ENCODE measurements around the gene MYO1H.
"Not testable (repeated sequence)": the region's sequence is repeated elsewhere in the genome, so short reads cannot be mapped to it uniquely, and the experiment has no call there.

The MYO1H gene, protein sequence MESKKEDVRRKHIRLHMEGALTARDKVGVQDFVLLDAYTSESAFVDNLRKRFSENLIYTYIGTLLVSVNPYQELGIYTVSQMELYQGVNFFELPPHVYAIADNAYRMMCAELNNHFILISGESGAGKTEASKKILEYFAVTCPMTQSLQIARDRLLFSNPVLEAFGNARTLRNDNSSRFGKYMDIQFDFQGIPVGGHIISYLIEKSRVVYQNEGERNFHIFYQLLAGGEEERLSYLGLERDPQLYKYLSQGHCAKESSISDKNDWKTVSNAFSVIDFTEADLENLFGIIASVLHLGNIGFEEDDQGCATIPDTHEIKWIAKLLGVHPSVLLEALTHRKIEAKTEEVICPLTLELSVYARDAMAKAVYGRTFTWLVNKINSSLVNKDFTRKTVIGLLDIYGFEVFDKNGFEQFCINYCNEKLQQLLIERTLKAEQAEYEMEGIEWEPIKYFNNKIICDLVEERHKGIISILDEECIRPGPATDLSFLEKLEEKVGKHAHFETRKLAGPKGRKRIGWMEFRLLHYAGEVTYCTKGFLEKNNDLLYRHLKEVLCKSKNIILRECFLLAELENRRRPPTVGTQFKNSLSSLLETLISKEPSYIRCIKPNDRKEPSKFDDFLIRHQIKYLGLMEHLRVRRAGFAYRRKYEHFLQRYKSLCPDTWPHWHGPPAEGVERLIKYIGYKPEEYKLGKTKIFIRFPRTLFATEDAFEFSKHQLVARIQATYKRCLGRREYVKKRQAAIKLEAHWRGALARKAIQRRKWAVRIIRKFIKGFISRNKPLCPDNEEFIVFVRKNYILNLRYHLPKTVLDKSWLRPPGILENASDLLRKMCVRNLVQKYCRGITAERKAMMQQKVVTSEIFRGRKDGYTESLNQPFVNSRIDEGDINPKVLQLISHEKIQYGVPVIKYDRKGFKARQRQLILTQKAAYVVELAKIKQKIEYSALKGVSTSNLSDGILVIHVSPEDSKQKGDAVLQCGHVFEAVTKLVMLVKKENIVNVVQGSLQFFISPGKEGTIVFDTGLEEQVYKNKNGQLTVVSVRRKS

DNA sequence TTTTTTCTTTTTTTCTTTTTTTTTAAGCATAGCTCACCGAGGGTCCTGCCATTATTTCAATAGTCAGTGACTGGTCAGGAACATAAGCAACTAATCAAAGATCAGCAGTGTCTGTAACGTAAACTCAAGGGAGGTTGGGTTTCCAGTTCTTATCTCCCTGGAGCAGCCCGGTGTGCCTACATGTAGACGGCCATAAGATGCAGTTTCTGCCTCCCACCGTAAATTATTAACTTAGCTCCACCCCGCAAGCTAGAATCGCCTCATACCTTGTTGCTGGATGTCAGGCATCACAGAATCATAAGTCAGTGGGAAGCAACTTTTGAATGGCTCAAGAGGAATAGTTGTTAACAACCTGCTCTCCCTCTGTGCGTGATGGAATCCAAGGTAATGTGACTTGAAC, at the start of gene MYO1H:
TSS of gene MYO1H (plus strand) at position 312 of the 400 bp plus-strand sequence. CDS start at position 373, 61 bp downstream.
- DNase-seq (ENCODE audit: low spot score) = no peak

DNA sequence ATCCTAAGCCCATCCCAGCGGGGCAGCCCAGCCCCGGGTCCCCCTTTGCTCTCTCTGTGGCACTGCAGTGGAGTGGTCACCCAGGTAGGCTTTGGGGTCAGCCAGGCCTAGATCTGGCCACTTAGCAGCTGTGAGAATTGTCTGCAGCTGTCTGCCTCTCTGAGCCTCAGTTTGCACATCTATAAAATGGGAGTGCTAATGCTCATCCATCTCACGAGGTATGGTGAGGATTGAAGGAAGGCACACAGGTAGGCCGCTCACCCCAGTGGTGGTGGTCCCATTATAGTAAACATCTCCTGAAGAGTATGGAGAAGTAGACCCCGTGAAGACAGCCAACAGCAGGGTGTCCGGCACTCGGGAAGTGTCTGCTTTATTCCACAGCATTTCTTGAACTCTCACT, 47.9 kb upstream of the MYO1H start:
- DNase-seq (ENCODE audit: low spot score) = no peak

DNA sequence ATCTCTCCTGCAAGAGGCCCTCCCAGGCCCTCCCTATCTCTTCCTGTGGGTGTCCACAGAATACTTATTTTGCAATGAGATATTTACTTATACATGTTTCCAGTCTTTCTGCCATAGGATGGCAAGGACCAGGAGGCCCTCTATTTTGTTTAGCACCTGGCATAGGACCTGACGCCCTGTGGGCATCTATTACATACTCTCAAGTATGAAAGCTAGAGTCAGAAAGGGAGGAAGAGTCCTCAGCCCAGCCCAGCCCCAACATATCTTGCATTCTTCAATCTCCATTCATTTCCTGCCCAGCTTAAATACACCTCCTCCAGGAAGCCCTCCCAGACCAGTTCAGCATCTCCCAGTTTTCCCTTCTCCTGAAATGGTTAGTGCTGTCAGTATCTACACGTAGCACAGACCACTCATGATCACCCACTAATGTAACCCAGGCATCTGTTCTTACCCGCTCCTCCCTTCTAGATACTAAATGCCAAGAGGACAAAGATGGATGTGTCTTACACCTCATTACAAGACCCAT, 46.0 kb upstream of the MYO1H start:
- DNase-seq (ENCODE audit: low spot score) = no peak

DNA sequence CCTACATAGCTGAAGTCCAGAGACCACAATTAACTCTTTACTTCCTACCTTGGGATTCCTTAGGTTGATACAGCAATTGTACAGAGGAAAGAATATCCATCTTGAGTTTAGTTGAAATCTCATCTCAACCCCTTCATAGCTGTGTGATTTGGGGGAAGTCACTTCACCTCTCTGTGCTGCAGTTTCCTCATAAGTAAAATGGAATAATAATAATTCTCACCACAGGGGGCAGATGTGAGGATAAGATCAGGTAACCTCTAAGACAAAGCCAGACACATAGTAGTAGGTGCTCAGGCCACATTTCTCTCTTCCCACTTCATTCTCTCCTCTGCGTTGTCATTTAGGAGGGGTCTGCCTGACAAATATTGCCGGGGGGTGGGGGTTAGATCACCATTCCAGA, 45.3 kb upstream of the MYO1H start:
- no peak for DNase-seq (ENCODE audit: low spot score)

DNA sequence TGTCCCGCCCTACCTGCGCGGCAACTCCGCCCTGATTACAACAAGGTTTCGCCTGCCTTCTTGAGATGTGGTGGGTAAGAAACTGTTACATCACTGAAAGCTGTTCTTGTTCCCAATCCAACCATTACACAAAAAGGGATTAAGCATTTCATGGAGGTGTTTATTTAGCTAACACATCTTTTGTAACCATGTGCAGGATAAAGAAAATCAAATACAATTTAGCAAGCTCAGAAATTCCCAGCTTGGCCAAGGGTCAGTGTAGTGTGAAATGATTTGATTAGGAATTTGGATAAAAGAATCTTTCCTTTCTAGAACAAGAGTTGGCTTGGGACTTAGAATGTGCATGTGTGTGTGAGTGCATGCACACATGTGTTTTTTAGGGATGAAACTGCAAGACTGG, 44.9 kb upstream of the MYO1H start:
- no peak for DNase-seq (ENCODE audit: low spot score)

DNA sequence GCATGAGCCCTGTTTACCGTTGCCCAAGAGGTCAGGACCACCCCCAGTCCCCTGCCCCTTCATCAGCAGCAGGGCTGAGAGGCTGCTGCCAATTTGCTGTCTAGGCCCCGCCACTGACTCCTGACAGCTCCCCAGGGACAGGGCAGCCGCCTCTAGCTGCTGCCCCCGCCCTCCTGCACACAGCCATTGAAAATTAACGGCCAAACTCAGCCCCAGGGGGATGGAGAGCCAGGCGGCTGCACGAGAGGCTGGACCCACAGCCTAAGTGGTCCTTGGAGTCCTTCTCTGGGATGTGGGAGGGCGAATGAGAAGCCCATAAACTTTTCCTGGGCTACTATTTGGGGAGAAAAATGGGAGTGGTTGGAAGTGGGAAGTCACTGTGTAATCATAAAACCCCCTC, 43.2 kb upstream of the MYO1H start:
- no peak for DNase-seq (ENCODE audit: low spot score)

DNA sequence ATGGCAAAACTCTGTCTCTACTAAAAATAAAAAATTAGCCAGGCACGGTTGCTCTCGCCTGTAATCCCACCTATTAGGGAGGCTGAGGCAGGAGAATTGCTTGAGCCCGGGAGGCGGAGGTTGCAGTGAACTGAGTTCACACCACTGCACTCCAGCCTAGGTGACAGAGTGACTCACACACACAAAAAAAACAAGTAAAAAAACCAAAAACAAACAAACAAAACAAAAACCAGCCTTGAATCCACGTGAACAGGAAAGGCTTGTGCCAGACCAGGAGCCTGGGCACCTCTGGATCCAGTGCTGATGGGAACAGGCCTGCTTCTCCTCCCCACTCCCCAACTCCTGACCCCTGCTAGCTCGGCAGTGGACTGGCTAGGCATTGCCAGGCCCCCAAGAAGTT, 42.2 kb upstream of the MYO1H start:
- DNase-seq (ENCODE audit: low spot score) = no peak

DNA sequence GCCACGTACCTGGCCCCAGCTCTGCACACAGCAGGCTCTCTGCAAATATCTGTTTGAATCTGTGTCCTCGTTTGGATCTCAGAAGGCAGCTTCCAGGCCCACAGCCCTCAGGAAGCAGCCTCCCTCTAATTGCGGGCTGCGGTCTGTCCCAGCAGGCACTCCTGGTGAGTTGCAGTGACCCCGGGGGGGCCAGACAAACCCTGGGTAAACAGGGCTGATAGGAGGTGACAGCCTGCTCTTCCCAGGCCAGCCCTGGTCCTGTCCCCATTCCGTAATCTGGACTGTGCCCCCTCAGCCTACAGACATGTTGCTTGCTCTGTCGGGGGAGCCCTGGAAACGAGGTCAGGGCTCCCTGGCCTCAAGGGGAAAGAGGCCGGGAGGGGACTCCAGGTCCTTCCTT, 40.6 kb upstream of the MYO1H start:
- no peak for DNase-seq (ENCODE audit: low spot score)

DNA sequence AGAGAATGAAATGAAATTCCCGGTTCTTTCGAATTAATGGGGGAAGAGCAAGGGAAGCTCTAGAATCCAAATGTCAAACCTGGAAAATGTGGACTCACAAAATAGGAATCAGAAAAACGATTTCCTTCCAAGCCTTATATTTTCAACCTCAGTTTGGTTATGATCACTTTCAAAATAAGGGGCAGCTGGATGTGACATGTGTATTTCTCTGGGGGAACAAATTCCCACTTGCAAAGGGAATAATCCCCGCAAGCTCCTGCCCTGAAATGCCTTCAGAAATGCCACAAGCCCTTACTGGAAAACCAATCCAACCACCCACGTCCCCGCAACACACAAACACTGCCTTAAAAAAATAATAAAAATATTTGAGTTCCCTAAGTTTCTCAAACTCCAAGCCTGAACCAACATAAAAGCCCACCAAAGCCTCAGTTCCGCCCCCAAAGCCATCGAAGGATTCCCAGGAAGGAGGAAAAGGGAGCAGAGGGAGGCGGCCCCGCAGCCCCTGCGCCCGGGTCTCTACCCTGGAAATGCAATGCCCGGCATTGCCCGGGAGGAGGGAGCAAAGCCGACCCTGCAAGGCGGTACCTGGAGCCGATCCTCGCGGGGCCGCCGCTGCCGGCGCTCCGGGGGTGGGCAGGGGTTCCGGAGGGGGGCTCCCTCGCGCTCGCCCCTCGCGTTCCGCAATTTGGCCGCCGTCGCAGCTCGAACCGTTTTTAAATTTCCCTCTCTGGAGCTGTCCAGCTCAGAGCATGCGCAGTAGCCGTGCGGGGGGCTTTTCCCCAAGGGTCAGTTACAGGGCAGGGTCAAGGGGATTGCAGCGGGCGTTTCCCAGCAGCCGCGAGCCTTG, 38.9 kb upstream of the MYO1H start, which contains the start of gene FOXN4:
TSS of gene FOXN4 (minus strand) at position 751 of the 847 bp plus-strand sequence. CDS start 963 bp downstream, outside the sequence.
- no peak for DNase-seq (ENCODE audit: low spot score)

DNA sequence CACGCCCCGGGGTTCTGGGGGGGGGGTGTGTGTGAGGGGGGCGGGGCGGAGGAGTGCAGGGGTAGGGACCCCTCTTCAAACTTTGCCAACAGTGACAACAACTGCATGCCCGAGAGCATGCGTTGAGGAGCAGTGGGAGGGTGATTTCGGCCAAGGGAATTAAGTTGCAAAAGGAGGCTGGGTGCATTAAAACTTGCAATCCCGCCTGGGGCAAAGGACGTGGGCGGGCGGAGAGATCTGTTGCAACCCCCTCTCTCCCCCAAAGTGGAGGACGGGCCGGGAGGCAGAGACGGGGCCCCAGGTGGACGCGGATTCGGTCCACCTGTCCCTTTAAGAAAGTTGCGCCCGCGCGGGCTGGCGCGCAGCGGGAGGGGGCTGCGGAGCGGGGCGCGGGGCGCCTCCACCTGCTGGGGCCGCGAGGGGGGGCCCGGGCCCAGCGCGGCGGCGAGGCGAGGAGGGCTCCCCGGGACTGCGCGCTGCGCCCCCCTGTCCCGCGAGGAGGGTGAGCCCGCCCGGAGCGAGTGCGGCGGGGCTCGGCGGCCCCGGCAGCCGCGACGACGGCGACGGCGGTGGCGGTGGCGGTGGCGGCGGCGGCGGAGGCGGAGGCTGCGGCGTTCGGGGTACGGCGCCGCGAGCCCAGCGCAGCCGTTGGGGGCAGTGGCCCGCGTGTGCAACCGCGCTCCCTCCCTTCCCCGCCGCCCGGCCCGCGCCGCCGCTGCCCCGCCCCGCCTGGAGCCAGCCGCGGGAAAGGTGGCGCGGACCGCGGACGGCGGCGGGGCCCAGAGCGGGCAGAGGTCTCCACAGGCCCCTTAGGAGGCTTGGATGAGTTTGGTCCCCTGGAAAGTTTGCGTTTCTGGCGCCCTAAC, 38.1 kb upstream of the MYO1H start:
- DNase-seq (ENCODE audit: low spot score) = no peak

DNA sequence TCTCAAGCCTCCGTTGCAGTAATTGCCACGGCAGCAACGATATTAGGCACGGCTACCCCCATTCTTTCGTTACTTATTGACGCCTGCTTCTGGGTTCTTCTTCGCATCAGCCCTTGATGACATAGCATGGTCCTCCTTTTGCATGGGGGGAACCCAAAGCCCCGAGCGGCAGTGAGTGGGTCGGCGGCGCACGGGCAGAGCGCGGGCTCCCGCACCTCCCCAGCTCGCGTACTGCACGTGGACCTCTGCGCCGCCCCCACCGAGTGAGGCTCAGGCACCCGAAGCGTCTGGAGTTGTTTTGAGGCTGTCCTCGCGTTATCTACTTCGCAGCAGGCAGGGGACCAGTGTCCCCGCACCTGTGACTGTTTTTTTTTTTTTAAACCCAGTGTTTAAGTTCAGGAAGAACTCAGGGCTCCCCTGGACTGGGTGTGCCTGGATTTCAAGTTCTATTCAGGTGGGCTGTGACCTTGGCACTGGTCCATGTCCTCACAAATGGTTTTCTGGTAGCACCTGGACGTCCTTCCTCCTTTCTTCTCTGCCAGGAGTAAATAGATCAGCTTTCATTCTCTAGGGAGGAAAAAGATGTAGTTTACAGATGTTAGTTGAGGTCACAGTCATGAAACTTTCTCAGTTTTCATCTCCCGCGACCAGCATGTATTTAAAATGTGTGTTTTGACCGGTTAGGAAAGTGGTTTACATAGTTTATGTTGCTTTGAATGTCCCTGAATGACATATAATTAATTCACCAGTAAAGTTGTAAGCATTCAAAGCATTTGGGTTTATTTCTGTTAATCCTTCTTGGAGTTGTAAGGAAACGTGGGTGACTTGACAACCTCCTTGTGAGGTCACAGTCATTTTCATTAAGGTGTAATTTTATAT, 37.2 kb upstream of the MYO1H start:
- no peak for DNase-seq (ENCODE audit: low spot score)

DNA sequence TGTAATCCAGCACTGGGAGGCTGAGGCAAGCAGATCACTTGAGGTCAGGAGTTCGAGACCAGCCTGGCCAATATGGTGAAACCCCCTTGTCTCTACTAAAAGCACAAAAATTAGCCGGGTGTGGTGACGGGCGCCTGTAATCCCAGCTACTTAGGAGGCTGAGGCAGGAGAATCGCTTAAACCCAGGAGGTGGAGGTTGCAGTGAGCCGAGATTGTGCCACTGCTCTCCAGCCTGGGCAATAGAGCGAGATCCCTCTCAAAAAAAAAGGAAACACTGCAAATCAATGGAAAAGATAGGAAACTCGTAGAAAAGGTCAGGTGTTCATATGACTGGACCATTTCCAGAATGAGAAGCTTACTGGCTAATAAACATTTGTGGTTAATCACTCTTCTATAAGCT, 26.4 kb upstream of the MYO1H start:
- DNase-seq (ENCODE audit: low spot score) = not testable (repeated sequence)

DNA sequence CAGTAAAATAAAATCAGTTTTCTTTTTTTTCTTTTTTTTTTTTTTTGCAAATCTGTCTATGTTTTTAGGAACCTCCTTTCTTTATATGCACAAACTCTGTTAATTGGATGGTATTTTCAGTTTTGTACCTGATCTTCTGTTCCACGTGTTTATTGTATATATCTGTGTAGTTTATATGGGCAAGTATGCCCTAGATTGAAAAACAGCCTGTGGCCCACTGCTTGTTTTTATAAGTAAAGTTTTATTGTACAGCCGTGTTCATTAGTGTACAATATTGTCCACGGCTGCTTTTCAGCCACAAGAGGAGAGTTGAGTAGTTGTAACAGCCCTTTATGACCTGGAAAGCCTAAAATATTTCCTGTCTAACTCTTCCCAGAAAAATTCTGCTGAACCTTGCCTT, 18.7 kb upstream of the MYO1H start:
- no peak for DNase-seq (ENCODE audit: low spot score)

DNA sequence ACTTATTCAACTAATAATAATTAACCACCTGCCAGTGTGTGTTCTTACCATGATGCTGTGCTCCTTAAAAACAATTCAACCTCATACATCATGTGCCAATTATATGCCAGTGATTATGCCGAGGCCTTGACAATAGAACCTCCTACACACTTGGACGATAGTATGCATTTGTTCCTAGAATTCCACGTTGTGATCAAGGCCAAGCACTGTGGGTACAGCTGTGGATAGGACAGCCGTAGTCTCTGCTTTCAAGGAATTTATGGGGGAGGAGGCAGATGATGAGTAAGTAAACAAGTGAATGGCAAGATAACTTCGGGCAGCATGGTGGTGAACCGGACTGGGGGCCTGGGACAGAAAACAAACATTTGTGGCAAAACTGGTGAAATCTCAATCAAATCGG, 18.0 kb upstream of the MYO1H start:
- no peak for DNase-seq (ENCODE audit: low spot score)

DNA sequence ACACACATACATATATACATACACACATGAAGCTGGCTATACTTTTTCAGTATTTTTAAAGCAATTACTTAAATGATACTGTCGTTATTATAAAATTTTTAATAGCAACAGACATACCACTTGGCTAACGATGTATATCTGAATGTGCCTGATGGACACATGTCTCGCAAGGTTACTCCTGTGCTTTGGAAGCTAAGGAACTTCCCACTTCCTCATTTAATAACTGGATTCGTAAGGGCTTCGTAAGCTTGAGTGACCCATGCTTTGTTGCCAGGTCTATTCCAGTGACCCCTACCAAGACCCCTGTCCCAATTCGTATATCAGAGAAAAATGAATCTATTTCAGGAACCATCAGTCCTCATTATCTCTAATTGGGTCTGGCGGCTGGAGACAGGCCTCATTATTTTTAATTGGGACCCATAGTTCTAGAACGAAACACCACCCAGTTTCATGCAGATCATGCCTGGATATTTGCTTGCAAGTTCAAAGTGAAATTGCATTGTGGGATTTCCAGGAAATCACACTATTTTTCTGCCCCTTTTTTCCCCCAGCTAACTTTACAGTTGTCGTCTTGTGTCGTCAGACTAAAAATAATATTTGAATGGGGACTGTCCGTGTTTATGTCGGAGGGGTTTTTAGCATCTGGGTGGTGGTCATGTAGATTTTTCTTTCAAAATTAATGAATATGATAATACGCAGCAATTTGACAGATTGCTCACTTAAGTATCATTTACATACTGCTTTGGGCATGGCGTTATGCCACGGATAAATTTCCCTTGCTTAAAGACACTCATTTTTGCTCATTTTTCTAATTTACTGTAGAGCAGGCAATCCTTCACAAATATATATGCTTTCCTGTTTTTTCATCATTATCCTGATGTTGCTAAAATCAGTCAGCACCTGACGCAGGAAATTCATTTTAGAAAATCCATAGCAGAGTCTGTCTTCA, 17.1 kb upstream of the MYO1H start:
- no peak for DNase-seq (ENCODE audit: low spot score)

DNA sequence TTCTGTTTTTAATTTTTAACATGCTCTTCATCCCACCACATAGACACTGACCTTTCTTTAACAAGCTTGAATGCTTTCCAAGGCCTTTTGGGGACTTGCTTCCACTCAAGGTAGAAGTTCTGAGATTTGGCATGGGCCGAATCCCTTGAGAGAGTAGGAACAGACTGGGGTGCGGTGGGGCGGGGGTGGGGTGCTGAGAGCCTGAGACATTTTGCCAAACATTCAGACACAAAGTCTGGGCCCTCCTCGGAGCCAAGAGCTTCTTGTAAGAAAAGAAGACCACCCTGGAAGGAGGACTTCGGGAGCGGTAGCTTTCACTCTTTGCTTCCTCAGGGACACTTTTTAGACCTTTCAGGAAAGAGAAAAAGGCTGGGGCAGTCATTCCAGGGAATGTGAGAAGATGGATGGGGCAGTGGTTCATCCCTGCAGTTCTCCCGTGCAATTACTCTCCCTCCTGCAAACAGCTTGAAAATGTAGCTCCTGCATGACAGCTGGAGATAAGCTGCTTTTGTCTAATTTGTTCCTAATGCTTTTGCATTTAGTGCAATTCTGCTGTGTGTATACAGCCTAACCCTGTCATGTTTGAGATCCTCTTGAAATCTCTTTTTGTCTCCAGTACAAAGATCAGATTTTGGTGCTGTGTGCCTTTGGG, 16.3 kb upstream of the MYO1H start:
- DNase-seq (ENCODE audit: low spot score) = no peak

DNA sequence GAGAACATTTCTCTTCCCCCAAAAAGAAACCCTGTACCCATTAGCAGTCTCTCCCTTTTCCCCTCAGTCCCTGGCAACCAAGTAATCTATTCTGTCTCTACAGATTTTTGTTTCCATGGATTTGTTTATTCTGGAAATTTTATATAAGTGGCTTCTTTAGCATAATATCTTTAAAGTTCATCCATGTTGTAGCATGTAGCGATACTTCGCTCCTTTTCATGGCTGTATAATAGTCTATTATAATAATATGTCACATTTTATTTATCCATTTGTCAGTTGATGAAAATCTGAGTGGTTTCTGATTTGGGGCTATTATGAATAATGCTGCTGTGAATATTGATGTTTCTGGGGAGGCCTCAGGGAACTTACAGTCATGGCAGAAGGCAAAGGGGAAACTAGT, 12.8 kb upstream of the MYO1H start:
- no peak for DNase-seq (ENCODE audit: low spot score)

DNA sequence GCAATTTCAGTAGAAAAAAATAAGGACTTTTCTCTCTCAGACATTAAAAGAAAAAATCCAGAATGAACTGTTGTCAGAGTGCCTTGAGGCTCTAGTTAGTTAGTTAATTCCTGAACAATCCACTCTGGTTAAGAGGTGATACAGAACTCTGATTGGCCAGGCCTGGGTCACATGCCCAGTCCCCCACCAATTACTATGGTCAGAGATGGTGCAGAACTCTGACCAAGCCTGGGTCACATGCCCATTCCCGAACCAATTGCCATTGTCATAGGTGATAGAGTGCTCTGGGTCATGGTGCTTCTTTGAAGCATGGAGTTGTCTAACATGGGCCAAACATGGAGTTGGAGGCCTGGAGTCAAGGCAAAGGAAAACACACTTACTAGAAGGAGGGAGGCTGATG, 11.1 kb upstream of the MYO1H start:
- DNase-seq (ENCODE audit: low spot score) = no peak
